HepG2 (cell line): ENCODE results near the gene ARHGAP10. TPM values are rescaled to one million over a fixed set of nuclear protein-coding genes. Genes with fewer than 3 reads are reported as not detected.

Experiments
- ATAC-seq: fragments of 200-7000 bp; cut with Tn5 transposase; 3 replicates; pipeline ENCODE4 v1.9.1; 2020; ENCODE audit warnings: mild to moderate bottlenecking, moderate library complexity
- BruUV-seq: library from RNA; stranded (reverse); fragments of 400-500 nt; replicated peaks from 2 replicates; lab custom pipeline; 2021; lab: Mats Ljungman, UMichigan
- CTCF ChIA-PET: fragments of 300-600 bp; formaldehyde crosslinking; extraction: SDS; loops from one replicate; lab custom pipeline; 2021; ENCODE audit warnings: low total read pairs, inconsistent platforms, low intra/inter-chr PET ratio; lab: Yijun Ruan, JAX
- POLR2A ChIA-PET: fragments of 350-600 bp; sonication (Branson Sonifier 250); formaldehyde crosslinking; loops from one replicate; lab custom pipeline; 2020; ENCODE audit warnings: antibody characterized with exemption, inconsistent platforms; lab: Yijun Ruan, JAX
- DNase-seq: peaks from one replicate; pipeline ENCODE4 v3.0.0-alpha.2; 2015; ENCODE audit warnings: low spot score
- FAIRE-seq: peaks from 3 replicates; lab custom pipeline; 2011; peaks lifted over from hg19 to GRCh38; lab: Jason Lieb, UNC
- H2AFZ ChIP-seq: one replicate; pipeline ENCODE4 v1.6.1; 2011; ENCODE audit warnings: low read length, inconsistent platforms
- H3K27ac ChIP-seq: fragments of 300-600 bp; 3 replicates; pipeline ENCODE4 v1.8.0; 2011; ENCODE audit warnings: mixed run types, mild to moderate bottlenecking, mixed read lengths, low read length, inconsistent platforms; ENCODE audit not compliant: insufficient read depth; ENCODE audit errors: extremely low read length
- H3K27me3 ChIP-seq, 2 experiments: fragments of 200-600 bp in 1 of 2; 2 replicates in 1 of 2; 3 replicates in 1 of 2; pipeline versions ENCODE4 v1.6.0 to v1.8.0; 2011; ENCODE audit warnings: low read length in 2 of 2, mild to moderate bottlenecking in 2 of 2, moderate library complexity in 2 of 2, inconsistent platforms in 1 of 2; ENCODE audit not compliant: insufficient read depth in 2 of 2, control insufficient read depth in 1 of 2
- H3K36me3 ChIP-seq, 2 experiments: fragments of 200-600 bp in 1 of 2; replicated peaks in 1 of 2; 2 replicates in 1 of 2; 3 replicates in 1 of 2; pipeline versions ENCODE4 v1.5.1 to v1.8.0; 2011; ENCODE audit warnings: low read length in 2 of 2, inconsistent platforms in 1 of 2; ENCODE audit not compliant: insufficient read depth in 2 of 2, control insufficient read depth in 1 of 2
- H3K4me1 ChIP-seq: 2 replicates; pipeline ENCODE4 v1.5.1; 2012; ENCODE audit warnings: low read length, inconsistent platforms; ENCODE audit not compliant: insufficient read depth
- H3K4me2 ChIP-seq: 2 replicates; pipeline ENCODE4 v1.6.0; 2011; ENCODE audit warnings: low read depth, low read length, inconsistent platforms
- H3K4me3 ChIP-seq, 3 experiments: fragments of 200-600 bp in 1 of 3; sonication (generic), shearing (Covaris generic) in 1 of 3; replicated peaks in 1 of 3; 2 replicates each; pipeline ENCODE4 v1.5.1; 2011 to 2016; ENCODE audit warnings: low read length in 3 of 3, inconsistent platforms in 2 of 3, low read depth in 2 of 3, mild to moderate bottlenecking in 2 of 3, control low read depth in 1 of 3, mixed read lengths in 1 of 3; ENCODE audit not compliant: insufficient read depth in 1 of 3
- H3K79me2 ChIP-seq: one replicate; pipeline ENCODE4 v1.6.1; 2011; ENCODE audit warnings: low read length, inconsistent platforms; ENCODE audit not compliant: insufficient read depth
- H3K9ac ChIP-seq: 2 replicates; pipeline ENCODE4 v1.6.0; 2011; ENCODE audit warnings: mild to moderate bottlenecking, low read depth, low read length, inconsistent platforms; ENCODE audit not compliant: insufficient read depth
- H3K9me3 ChIP-seq: 2 replicates; pipeline ENCODE4 v1.5.1; 2012; ENCODE audit warnings: mild to moderate bottlenecking, low read length
- H4K20me1 ChIP-seq: 2 replicates; pipeline ENCODE4 v1.6.0; 2011; ENCODE audit warnings: inconsistent platforms, mild to moderate bottlenecking, low read length, moderate library complexity; ENCODE audit not compliant: insufficient read depth
- CERS6 ChIP-seq: sonication (generic); formaldehyde crosslinking; IDR thresholded peaks from 2 replicates; pipeline ENCODE4 v1.5.0; 2020; ENCODE audit warnings: missing genetic modification reagents
- MIER2 ChIP-seq: IDR thresholded peaks from 2 replicates; pipeline ENCODE4 v1.6.1; 2016; ENCODE audit warnings: missing biosample characterization, missing genetic modification reagents
- MTF1 ChIP-seq: sonication (generic); formaldehyde crosslinking; IDR thresholded peaks from 2 replicates; pipeline ENCODE4 v1.5.0; 2020; ENCODE audit warnings: missing genetic modification reagents
- PCBP1 ChIP-seq: fragments of 200-400 bp; formaldehyde crosslinking; IDR thresholded peaks from 2 replicates; pipeline ENCODE4 v1.6.1; 2017; ENCODE audit warnings: mild to moderate bottlenecking, low read depth, low read length, borderline replicate concordance
- RXRA ChIP-seq: sonication (generic); formaldehyde crosslinking; IDR thresholded peaks from 2 replicates; pipeline ENCODE4 v1.5.1; 2020; ENCODE audit warnings: missing genetic modification reagents
- SYNCRIP ChIP-seq: fragments of 200-400 bp; formaldehyde crosslinking; IDR thresholded peaks from 2 replicates; pipeline ENCODE4 v1.6.1; 2018; ENCODE audit warnings: mild to moderate bottlenecking, low read depth, low read length; ENCODE audit not compliant: insufficient read depth
- TP53 ChIP-seq: sonication (generic); formaldehyde crosslinking; conservative IDR thresholded peaks from 2 replicates; pipeline ENCODE4 v1.4.0; 2020; ENCODE audit warnings: missing genetic modification reagents
- ZHX2 ChIP-seq, 2 experiments: sonication (generic) in 1 of 2; formaldehyde crosslinking in 1 of 2; IDR thresholded peaks; 2 replicates each; pipeline versions ENCODE4 v1.6.1 to v1.9.0; 2014 to 2022; ENCODE audit warnings: antibody characterized with exemption in 1 of 2, borderline replicate concordance in 1 of 2, inconsistent platforms in 1 of 2, low read depth in 1 of 2, missing genetic modification reagents in 1 of 2
- ZNF709 ChIP-seq: sonication (generic); formaldehyde crosslinking; IDR thresholded peaks from 2 replicates; pipeline ENCODE4 v1.5.0; 2020; ENCODE audit warnings: mild to moderate bottlenecking, missing genetic modification reagents
- ZNF773 ChIP-seq: sonication (generic); formaldehyde crosslinking; IDR thresholded peaks from 2 replicates; pipeline ENCODE4 v1.4.0; 2020; ENCODE audit warnings: missing genetic modification reagents, borderline replicate concordance
- WGBS: methylation state at CpG from one replicate; pipeline ENCODE4 v1.1.6; 2017; ENCODE audit warnings: low lambda C conversion rate; 5-methylcytosine and 5-hydroxymethylcytosine counted together
- in situ Hi-C: cut with HindIII; loops from 2 replicates; pipeline ENCODE4 v1.10.0; 2017; ENCODE audit warnings: low pct_unique_long_range_greater_than_20kb; ENCODE audit not compliant: extremely low pct_ligation_motif_present
- intact Hi-C: fragments of 100-400 bp; cut with micrococcal nuclease; formaldehyde crosslinking; loops from one replicate; pipeline ENCODE4 v1.10.0; 2022; ENCODE audit not compliant: unreplicated experiment
- polyA plus RNA-seq, 8 experiments: library from polyadenylated mRNA; depleted of rRNA in 3 of 8; stranded (reverse) in 7 of 8; unstranded in 1 of 8; fragments of >200 nt; fragmentation: Illumina TruSeq in 4 of 8; extraction: Trizol in 4 of 8; gene quantifications; 2 replicates each; pipeline versions ENCODE4 v1.2.1 to v1.2.3, GENCODE V29; 2011 to 2016; ENCODE audit warnings: low read depth in 4 of 8, missing spikeins in 1 of 8, mixed read lengths in 1 of 8; ENCODE audit not compliant: insufficient read depth in 1 of 8
- total RNA-seq, 5 experiments: library from RNA; depleted of rRNA; stranded (reverse); fragments of >200 nt; fragmentation: Illumina TruSeq; extraction: Trizol; gene quantifications; 2 replicates each; pipeline ENCODE4 v1.2.3, GENCODE V29; 2016; ENCODE audit warnings: low read depth in 1 of 5
- TF ChIP-seq, protein P1 (sequence below): sonication (generic); formaldehyde crosslinking; IDR thresholded peaks from 2 replicates; pipeline ENCODE4 v1.9.0; 2021; ENCODE audit warnings: missing genetic modification reagents, mild to moderate bottlenecking, borderline replicate concordance
- TF ChIP-seq, protein P2 (sequence below): IDR thresholded peaks from 2 replicates; pipeline ENCODE4 v1.6.1; 2016; ENCODE audit warnings: missing compliant biosample characterization, missing genetic modification reagents, borderline replicate concordance

ARHGAP10 gene
- total and polyA plus RNA-seq, 2 of the 13 experiments (the other 11 are each of a cell fraction or from before 2014, with no cell fraction given), result 0.45 to 1.6 TPM

DNA sequence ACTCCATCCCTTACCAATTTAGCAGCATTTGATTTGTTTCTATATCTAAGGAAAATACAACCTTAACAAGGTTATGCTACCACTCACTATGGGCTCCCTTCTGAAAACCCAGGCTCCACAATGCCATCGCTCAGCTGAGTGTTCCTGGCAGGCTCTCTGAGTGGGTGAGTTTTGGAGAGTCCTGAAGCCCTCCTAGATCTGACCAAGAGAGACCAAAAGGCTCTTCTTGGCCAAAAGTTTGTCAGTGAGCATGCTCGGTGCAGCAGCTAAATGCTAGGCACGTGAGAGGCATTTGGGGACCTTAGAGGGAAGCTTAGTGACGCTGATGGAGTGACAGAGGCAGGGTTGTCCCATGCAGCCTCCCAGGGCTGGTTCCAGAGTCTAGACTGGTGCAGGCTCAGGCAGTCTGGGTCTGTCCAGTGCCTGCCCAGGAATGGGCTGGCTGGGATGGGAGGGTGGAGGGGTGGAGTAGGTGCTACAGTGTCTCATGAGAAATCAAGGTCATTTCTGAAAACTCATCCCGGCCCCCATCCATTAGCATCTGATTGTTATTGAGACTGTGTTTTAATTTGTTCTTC lies 363.5 kb downstream of the ARHGAP10 start (continued):
- TF ChIP-seq, protein P1, sequence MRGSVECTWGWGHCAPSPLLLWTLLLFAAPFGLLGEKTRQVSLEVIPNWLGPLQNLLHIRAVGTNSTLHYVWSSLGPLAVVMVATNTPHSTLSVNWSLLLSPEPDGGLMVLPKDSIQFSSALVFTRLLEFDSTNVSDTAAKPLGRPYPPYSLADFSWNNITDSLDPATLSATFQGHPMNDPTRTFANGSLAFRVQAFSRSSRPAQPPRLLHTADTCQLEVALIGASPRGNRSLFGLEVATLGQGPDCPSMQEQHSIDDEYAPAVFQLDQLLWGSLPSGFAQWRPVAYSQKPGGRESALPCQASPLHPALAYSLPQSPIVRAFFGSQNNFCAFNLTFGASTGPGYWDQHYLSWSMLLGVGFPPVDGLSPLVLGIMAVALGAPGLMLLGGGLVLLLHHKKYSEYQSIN (CRISPR knock-in tag), result no peak
- no peak for TF ChIP-seq ZHX2 (IDR thresholded peaks at IDR 0.05; ENCODE audit: low read depth)
- TF ChIP-seq ZHX2 (CRISPR knock-in tag; IDR thresholded peaks at IDR 0.05; ENCODE audit: borderline replicate concordance), result no peak
- no peak for TF ChIP-seq ZNF773 (CRISPR knock-in tag)

GRCh38 chr4:148097801-148098200 lies 365.9 kb downstream of the ARHGAP10 start:
- H3K9me3 ChIP-seq, result no peaks in the 10 kb centered on the region
- H2AFZ ChIP-seq, result no peak overlapping the region
- FAIRE-seq (no peak), ATAC-seq (no peak), DNase-seq (no peak)
- in situ Hi-C loops (no loop called here), intact Hi-C loops (no loop called here)
- H3K27me3 ChIP-seq, result no peaks in the 10 kb centered on the region
- WGBS, result 77% methylated on average over 5 of the region's 5 CpGs
- H3K4me2 ChIP-seq, result no peak overlapping the region
- ChIA-PET CTCF (no interaction called here), POLR2A (no interaction called here)
- no peaks in the 10 kb centered on the region for H3K79me2 ChIP-seq
- H3K9ac ChIP-seq, result no peak overlapping the region
- H3K36me3 ChIP-seq, result no peaks in the 10 kb centered on the region
- no peak for TF ChIP-seq SYNCRIP
- no peak for TF ChIP-seq ZNF709 (CRISPR knock-in tag)
- TF ChIP-seq PCBP1, result no peak
- TF ChIP-seq TP53 (CRISPR knock-in tag), result no peak
- TF ChIP-seq CERS6 (CRISPR knock-in tag), result no peak
- TF ChIP-seq MIER2 (CRISPR knock-in tag), result no peak
- no peak for TF ChIP-seq RXRA (CRISPR knock-in tag)
- TF ChIP-seq, protein P2, sequence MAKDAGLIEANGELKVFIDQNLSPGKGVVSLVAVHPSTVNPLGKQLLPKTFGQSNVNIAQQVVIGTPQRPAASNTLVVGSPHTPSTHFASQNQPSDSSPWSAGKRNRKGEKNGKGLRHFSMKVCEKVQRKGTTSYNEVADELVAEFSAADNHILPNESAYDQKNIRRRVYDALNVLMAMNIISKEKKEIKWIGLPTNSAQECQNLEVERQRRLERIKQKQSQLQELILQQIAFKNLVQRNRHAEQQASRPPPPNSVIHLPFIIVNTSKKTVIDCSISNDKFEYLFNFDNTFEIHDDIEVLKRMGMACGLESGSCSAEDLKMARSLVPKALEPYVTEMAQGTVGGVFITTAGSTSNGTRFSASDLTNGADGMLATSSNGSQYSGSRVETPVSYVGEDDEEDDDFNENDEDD (CRISPR knock-in tag), result no peak
- no peak for TF ChIP-seq MTF1 (CRISPR knock-in tag)
- BruUV-seq, result no TSS peak
- no peaks in the 10 kb centered on the region for H4K20me1 ChIP-seq
- no peak overlapping the region for H3K4me3 ChIP-seq
- no peak overlapping the region for H3K27ac ChIP-seq
- no peaks in the 10 kb centered on the region for H3K4me1 ChIP-seq
